Inflammatory macrophage (primary cell): Measurements from ENCODE around the gene PDLIM7.

Experiments
- DNase-seq, 2 donors: peaks; one replicate each; pipeline ENCODE4 v3.0.0-alpha.2; 2020 to 2022

Gene PDLIM7

DNA sequence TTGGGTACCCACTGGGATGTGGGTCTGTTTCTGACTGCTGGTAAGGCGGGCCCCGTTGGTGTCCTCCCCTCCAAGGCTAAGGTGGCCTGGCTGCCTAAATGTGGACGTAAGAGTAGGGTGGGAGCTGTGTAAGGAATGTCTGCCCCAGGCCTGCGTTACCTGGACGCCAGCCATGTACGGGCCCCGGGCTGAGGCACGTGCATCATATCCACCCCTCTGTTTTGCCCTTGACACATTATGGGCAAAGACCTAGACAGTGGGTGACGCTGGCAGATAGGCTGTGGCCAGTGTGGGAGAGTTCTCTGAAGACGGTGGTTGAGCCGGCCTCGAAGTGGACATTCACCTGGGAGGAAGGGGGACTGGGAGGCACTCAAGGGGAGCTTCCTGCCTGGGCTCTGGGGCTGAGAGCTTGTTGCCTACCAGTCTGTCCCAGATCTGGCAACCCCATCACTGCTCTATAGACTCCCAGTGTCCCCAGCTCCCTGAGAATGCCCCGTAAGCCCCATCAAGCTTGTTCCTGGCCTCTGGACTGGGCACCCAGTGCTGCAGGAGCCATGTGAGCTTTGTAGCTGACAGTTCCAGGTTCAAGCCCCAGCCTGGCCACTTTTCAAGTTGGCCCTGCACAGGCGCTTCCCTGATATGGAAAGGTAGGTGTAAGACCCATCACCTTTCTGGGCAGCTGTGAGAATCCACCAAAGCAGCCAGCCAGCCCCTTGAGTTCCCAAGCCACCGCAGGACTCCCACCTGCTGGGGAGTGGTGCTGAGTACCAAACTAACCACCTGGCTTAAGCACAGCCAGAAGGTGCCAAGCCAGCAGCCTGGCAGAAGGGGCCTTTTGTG, 54.0 kb downstream of the PDLIM7 start:
- no peak for DNase-seq

DNA sequence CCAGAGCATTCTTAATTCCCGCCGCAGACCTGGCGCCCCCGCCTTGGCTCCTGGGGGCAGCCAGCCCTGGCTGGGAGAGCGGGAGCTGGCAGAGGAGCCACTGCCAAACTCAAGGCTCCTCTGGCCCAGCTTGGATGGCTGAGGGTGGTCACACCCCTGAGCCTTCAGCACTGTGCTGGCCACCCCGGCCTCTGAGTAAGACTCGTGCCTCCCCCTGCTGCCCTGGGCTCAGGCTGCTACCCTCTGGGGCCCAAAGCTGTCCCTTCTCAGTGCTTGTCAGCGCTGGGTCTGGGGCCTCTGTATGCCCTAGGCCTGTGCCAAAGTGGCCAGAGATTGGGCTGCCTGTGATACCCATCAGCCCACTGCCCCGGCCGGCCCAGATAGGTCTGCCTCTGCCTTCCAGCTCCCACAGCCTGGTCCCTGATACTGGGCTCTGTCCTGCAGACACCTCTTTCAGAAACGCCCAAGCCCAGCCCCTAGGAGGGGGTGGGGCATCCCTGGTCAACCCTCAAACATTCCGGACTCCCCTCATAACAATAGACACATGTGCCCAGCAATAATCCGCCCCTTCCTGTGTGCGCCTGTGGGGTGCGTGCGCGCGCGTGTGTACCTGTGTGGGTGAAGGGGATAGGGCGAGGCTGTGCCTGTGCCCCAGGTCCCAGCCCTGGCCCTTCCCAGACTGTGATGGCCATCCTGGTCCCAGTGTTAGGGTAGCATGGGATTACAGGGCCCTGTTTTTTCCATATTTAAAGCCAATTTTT, 55.2 kb downstream of the PDLIM7 start:
- DNase-seq, result no peak

DNA sequence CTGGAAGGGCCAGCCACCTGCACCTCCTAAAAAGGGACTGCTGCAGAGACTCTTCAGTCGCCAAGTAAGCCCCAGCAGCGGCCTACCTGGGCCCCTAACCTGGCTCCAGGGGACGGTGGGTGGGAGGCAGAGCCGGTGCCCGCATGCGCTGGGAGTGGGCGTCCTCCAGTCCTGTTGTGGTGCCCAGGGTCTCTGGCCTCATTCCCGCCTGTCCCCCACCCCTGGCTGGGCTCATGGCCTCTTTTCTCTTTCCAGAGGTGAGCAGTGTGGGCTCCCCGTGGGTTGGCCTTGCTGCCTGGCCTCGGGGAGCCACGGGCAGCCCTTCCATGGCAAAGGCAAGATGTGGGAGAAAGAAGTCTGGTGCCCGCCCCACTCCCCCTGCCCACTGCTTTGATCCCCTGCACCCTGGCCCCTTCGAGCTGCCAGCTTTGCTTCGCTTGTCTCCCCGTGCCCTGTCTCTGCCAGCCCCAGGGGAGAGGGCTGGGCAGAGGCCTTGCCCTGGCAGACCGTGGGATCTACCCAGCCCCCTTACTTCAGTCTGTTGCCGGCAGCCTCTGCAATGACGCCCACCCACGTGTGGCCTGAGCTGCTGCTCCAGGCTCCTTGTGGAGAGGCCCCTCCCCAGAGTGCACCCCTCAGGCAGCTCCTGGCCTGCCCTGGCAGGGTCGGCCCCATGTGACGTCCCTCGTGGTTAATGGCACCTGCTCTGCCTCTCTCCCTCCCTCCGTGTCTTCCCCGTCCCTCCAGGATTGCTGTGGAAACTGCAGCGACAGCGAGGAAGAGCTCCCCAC, 56.2 kb downstream of the PDLIM7 start:
- no peak for DNase-seq

DNA sequence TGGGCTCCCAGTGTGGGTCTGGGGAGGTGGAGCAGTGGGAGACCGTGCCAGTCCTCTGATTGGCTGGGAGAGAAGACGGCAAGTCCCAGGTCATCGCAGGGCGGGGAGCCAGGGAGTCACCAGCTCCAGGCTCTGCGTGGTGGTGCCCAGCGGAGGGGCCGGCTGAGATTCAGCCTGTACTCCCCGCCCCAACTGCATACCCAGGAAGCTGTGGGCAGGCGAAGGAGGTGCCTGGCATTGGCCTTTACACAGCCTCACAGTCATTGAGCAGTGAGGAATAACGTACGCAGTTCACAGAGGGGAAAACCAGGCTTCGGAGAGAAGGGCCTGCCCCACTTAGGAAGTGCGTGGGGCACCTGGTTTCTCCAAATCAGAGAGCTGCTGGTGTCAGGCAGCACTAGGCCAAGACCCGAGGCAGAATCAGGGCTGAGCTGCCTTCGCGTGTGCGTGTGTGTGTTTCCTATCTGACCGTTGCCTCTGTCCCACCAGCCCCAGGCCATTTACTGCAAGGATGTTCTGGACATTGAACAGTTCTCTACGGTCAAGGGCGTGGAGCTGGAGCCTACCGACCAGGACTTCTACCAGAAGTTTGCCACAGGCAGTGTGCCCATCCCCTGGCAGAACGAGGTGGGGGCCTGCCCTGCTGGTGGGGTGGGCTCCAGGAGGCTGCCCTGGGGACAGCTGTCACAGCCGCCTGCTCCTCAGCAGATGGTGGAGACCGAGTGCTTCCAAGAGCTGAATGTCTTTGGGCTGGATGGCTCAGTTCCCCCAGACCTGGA, 57.0 kb downstream of the PDLIM7 start:
- DNase-seq, result no peak

DNA sequence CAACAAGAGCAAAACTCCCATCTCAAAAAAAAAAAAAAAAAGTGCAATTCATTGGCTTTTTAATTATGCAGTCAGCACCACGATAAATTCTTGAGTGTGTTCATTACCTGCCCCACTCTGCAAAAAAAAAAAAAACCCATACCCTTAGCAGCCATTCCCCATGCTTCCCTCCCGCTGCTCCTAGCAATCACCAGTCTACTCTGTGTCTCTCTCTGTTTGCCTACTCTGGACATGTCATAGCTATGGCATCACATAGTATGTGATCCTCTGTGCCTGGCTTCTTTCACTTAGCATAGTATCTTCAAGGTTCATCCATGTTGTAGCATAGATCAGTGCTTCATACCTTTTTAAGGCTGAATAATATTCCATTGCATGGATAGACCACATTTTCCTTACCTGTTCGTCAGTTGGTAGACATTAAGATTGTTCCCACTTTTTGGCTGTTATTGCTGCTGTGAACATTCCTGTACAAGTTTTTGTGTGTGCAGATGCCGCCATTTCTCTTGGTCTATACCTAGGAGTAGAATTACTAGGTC, 57.8 kb downstream of the PDLIM7 start:
- DNase-seq, result no peak

DNA sequence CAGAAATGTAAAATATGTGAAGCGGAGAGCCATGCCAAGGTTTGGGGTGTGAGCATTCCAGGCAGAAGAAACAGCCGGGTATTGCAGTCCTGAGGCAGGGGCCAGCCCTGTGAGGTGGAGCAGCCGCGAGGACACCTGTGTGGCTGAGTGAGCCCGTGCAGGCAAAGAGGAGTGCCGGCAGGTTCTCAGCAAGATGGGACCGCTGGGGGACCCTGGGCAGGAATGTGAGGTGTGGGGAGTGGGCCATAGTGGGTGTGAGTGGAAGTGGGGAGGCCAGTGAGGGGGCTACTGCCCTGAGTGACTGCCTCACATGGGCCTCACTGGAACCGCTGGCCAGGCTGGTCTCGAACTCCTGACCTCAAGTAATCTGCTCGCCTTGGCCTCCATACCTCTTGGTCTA, 58.9 kb downstream of the PDLIM7 start:
- DNase-seq, result no peak

DNA sequence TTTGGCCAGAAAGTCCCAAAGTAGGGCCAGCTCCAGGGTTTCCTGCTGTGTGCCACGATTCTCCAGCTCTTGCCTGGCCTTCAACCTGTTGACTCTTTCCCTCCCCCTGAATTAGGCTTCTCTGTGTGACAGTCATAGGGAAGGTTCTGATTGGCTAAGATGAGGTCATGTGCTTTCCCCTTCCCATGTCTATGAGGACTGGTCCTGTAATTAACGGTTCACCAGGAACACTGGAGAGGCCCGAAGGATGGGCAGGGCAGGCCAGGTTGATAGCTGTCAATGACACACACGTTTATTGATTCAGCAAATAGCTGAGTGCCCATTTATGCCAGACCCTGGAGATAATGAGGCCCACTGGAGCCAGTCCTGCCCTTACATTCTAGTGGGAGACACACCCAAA, 59.8 kb downstream of the PDLIM7 start:
- no peak for DNase-seq

DNA sequence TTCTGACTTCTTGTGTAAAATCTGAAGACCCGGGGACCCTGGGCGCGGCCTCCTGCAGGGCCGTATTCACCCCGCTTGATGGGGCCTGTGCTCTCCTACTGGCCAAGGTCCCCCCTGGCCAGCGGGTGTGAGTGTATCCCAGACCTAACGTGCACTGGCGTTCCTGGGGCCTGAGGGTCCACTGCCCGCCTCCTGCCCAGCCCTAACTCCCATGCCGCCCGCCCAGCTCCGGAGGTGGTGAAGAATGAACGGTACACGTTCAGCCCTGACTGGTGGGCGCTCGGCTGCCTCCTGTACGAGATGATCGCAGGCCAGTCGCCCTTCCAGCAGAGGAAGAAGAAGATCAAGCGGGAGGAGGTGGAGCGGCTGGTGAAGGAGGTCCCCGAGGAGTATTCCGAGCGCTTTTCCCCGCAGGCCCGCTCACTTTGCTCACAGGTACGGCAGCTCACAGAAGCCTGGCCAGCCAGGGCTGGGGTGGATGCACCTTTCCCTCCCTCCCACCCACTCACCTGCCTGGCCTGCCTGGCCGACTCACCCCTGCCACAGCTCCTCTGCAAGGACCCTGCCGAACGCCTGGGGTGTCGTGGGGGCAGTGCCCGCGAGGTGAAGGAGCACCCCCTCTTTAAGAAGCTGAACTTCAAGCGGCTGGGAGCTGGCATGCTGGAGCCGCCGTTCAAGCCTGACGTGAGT, 61.4 kb downstream of the PDLIM7 start:
- no peak for DNase-seq

DNA sequence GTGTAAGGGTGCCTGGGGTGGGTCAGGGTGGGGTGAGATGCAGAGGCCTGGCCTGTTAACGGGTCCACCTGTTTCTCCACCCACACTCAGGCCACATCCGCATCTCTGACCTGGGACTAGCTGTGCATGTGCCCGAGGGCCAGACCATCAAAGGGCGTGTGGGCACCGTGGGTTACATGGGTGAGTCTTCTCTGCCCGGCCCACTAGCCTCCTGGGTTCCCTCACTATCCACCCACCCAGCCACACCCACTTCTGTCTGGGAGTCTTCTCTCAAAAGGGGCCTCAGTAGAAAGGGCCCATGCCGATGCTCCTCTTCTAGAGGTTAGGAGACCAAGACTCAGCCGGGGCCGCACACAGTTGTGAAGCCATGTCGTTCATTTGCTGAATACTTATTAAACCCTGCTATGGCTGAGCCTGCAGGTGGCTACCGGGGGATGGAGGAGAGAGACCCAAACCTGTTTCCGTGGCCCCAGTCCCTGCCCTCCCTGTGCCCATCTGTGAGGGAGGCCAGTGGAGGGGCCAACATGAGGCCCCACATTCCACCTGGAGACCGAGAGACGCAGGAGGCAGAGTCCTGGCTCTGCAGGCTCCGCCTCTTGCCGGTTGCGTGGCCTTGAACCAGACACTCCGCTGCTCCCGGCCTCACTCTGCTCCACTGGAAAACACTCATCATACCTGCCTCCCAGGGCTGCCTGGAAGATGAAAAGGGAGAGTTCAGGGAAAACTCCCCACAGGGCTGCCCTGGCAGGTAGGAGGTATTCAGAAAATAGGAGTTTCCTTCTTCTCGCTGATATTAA, 62.3 kb downstream of the PDLIM7 start:
- DNase-seq, result no peak

DNA sequence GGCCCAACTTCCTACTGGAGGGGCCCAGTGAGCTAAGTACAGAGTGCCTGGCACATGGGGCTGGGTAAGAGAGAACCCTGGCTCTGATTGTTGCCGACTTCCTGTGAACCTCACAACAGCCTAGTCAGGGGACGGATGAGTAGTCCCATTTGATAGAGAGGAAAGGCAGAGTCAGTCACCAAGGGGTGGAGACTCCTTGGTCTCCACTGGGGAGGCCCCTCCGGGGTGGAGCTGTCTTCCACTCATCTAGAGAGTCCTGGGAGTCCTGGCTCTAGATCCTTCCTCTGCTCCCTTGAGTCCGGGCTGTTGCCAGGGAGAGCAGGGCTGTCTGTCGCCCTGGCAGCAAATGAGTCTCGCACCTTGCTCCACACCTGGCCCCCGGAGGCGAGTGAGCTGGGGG, 63.0 kb downstream of the PDLIM7 start:
- DNase-seq, result no peak

DNA sequence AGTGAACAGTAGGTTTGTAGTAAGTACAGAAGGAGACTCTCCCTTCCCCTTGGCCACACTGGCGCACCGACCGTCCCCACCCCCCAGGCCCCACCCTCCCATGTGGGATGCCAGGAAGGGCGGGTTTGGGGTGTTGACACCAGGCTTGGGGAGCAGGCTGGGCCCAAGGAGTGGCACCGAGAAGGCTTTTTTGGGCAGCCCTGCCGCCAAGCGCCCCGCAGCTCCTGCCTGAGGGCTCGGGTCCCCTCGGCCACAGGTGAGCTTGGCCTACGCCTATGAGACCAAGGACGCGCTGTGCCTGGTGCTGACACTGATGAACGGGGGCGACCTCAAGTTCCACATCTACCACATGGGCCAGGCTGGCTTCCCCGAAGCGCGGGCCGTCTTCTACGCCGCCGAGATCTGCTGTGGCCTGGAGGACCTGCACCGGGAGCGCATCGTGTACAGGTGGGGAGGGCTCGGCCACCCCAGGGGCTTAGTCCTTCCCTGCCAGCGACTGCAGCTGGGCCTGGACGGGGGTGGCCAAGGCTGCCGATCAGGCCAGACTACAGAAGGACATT, 63.7 kb downstream of the PDLIM7 start:
- DNase-seq, result no peak
